Upper lobe of left lung (tissue), 4 donors: ENCODE measurements around the gene ZNF576.

Source experiments
- CTCF ChIP-seq, 6 experiments: fragments of 450-650 bp in 4 of 6; fragments of 200-600 bp in 2 of 6; sonication (generic) in 2 of 6; IDR thresholded peaks; one replicate each; pipeline ENCODE4 v1.5.1; 2016 to 2019; ENCODE audit warnings: antibody characterized with exemption in 6 of 6
- POLR2AphosphoS5 ChIP-seq, 2 donors: sonication (generic); formaldehyde crosslinking; IDR thresholded peaks; one replicate each; pipeline ENCODE4 v1.5.1; 2017; ENCODE audit warnings: antibody characterized with exemption in 2 of 2

- TF ChIP-seq POLR2AphosphoS5 (IDR thresholded peaks at IDR 0.05) (no peak), CTCF (IDR thresholded peaks at IDR 0.05) (no peak)
Observed at GRCh38 chr19:43638214-43638994, 42.0 kb downstream of the ZNF576 start.
